ENCODE data around the gene COL5A3.
"Not testable (repeated sequence)": the region's sequence is repeated elsewhere in the genome, so short reads cannot be mapped to it uniquely, and the experiment has no call there.

DNA sequence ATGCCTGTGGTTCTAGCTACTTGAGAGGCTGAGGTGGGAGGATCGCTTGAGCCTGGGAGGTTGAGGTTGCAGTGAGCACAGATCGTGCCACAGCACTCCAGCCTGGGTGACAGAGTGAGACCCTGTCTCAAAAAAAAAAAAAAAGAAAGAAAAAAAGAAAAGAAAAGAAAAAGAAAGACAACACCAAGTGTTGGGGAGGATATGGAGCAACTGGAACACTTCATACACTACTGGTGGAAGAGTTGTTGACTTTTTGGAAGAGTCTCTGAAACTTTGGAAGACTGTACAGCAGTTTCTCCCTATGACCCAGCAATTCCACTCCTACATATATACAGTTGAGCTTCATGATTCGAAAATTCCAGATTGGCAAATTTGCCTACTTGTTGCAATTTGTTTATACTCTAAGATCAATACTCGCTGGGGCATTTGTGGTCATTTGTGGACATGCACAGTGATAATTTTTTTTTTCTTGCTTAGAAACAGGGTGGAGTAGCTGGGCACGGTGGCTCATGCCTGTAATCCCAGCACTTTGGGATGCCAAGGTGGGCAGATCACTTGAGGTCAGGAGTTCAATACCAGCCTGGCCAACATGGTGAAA, 87.4 kb downstream of the COL5A3 start:
- not testable (repeated sequence) for TF ChIP-seq CTCF (IDR thresholded peaks at IDR 0.05; ENCODE audit: low read length); EZH2 (optimal IDR thresholded peaks at IDR 0.05; ENCODE audit: low read depth, low read length)
